Stimulated activated CD4-positive, alpha-beta T cell treated with anti-CD3 and anti-CD28 coated beads, Interleukin-2, amount 100 ng/mL, for 24 hours (primary cell): Measurements from ENCODE around the gene EPHX1.
"Not testable (repeated sequence)": the region's sequence is repeated elsewhere in the genome, so short reads cannot be mapped to it uniquely, and the experiment has no call there.

Experiments used
- DNase-seq, 2 donors: peaks; one replicate each; pipeline ENCODE4 v3.0.0-alpha.2; 2020

Gene EPHX1

DNA sequence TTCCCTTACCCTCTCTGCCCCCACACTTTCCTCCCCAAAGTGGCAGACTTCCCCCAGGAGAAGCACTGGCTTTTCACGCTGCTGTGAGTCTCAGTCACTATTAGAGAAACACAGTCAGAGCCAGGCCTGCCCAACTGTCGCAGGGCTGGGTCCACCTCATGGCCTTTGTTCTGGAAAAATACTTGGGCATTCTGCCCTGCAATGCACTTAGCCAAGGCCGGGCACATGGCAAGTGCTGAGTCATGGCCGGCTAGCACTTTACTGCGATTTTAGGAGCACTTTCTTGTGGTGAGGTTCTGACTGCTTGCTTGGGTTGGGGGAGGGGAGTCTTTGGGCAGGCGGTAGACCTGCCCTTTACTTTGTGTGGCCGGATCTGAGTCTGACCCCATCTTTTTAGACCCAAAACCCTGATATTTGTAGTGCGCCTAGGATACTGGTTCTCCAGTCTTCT lies 7.7 kb downstream of the EPHX1 start:
- DNase-seq: no peak

DNA sequence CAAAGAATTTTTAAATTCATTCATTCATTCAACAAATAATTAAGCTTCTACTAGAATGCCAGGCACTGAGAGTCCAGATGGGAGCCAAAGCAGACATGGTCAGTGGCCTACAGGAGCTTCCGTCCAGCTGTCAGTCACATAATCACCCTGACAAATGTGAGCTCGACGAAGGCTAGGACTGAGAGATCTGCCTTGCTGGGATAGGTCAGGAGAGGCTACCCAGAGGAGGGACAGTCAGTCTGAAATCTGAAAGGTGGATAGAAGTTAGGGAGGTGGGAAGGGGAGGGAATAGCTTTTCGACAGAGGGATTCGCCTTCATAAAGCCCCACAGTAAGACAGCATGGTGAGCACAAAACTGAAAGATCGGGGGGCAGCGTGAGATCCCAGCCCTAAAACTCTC lies 8.3 kb downstream of the EPHX1 start:
- DNase-seq: no peak

- no peak for DNase-seq
Observed at GRCh38 chr1:225819346-225820192, 9.6 kb downstream of the EPHX1 start.

GRCh38 chr1:225820522-225821120 lies 10.7 kb downstream of the EPHX1 start:
- DNase-seq: no peak

DNA sequence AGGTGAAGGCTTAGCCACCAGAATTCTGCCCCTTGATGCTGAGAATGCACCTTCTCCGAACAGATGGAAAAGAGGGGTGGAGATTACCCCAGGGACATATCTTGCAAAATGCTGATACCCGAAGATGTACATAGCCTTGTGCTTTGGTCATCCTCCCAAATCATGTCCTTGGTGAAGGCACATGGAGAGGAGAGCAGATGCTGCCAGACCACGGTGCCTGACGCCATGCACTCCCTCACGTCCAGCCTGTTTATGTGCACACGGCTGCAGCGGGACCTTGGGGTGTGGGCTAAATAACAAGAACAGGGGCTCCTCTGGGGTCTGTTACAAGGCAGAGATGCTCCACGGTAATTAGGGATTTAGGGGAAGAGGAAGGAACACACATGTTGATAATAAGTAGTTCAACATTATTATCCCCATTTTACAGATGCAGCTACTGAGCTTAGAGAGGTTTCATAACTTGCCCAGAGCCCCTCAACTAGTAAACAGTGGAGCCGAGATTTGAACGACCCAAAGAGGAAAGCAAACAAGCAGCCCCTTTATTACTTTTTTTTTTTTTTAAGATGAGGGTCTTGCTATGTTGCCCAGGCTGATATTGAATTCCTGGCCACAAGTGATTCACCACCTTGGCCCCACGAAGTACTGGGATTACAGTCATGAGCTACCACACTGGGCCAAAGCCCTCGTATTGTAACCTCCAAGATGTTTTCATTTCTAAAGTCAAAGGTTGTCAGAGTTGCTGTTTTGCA lies 12.9 kb downstream of the EPHX1 start:
- no peak for DNase-seq

- no peak for DNase-seq
Observed at GRCh38 chr1:225823811-225824261, 13.9 kb downstream of the EPHX1 start.

DNA sequence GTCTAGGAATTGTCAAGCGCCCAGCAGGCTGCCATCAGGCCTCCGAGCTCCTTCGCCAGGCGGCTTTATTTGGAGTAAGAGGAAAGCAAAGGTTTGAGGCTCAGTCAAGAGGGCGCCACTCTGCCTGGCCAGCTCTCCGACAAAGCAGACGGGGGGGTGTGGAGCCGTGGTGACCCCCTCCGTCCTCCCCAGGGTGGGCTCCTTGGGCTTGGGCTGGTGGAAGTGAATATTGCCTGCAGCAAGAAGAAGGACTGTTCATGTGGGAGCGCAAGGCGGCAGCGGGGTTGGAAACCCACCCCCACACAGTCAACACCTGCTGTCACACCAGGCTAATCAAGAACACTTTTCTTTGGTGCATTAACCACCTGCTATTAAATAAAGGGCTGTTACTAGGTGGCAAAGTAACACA lies 14.6 kb downstream of the EPHX1 start:
- DNase-seq: no peak

- no peak for DNase-seq
Observed at GRCh38 chr1:225825078-225825477, 15.2 kb downstream of the EPHX1 start.

DNA sequence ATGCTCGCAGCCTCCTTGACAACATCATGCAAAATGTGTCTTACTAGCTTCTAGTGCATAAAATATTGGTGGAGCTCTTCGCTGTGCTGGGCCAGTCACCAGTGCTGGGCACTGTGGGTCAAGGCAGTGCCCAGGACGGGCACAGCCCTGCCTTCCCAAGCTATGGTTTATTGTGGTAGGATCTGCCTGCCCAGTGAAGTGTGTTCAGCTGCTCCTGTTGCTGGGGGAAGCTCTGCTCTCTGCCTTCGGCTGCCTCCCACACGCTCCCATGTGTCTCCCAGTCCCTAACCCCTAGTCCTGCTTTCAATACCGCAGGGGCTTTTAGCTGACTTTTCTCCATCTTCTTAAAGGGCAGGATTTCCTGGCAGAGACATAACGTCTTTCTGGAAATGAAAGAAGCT lies 15.7 kb downstream of the EPHX1 start:
- DNase-seq: no peak

- no peak for DNase-seq
Observed at GRCh38 chr1:225827076-225827475, 17.2 kb downstream of the EPHX1 start.

DNA sequence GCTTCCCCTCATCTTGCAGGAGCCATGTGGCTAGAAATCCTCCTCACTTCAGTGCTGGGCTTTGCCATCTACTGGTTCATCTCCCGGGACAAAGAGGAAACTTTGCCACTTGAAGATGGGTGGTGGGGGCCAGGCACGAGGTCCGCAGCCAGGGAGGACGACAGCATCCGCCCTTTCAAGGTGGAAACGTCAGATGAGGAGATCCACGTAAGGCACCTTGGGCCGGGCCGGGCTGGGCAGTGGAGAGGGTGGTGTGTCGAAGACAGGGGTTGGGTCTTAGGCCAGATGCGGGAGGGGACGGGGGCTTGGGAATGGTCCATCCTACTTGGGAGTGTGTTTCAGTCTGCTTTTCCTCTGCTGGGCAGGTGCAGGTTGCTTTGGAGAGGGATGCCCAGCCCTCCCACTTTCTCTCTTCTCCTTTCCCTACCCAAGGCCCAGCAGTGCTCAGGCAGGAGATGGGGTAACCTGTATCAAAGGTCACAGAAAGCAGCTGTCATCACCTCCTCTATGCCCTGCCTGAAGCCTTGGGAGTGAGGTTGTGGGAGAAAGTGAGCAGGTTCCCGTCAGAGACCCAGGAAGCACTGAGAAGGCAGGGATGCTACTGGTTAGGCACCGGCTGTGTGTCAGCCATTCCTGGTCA lies 18.9 kb downstream of the EPHX1 start:
- DNase-seq: no peak

GRCh38 chr1:225830841-225831240 lies 20.9 kb downstream of the EPHX1 start:
- no peak for DNase-seq

DNA sequence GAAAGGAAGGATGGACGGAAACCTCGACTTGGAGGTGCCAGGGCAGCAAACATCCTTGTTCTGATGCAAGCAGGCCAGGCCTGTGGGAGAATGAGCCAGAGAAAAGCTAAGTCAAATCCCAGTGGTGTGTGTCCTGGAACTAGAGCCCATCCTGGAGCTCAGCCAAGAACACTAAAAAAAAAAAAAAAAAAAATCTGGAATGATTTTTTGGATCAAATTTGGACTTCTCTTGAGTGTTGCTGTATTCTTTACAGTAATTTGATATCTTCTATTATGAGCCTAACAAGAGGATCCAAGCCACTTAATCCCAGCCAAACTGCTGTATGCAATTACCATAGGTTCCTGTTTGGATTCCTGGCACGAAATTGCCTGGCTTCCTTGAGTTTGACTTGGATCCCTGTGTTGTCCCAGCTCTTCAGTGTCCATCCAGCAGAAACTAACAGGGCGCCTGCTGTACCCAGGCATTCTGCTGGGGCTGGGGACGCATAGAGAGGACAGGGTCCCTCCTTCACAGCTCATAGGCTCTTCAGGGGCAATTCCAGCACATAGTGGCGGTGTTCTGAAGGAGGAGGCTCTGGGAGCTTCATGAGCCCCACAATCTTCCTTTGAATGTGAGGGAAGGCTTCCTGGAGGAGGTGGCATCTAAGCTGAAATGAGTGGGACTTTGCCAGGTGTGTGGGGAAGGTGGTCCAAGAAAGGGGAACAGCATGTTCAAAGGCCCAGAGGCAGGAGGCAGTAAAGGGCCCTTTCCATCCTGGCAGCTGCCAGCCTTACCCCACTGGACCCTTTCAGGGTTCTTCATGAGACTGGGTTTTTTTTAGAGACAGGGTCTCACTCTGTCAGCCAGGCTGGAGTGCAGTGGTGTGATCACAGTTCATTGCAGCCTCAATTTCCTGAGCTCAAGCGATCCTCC lies 24.7 kb downstream of the EPHX1 start:
- DNase-seq: no peak

DNA sequence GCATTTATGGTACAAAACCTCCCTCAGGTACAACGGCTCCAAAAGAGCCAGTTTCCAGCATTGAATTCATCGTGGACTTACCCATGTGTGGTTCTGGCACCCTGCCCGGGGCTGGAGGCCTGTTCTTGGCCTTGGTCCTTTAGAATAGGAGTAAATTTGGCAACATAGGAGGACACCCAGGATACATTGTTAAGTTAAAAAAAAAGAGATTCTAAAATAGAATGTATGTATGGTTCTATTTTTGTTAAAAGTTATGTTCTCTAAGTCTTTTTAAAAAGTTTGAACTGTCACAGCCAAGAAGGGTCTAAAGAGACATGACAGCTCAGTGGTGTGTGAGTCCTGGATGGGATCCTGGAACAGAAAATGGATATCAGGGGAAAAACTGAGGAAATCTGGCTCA lies 25.9 kb downstream of the EPHX1 start:
- DNase-seq: no peak

DNA sequence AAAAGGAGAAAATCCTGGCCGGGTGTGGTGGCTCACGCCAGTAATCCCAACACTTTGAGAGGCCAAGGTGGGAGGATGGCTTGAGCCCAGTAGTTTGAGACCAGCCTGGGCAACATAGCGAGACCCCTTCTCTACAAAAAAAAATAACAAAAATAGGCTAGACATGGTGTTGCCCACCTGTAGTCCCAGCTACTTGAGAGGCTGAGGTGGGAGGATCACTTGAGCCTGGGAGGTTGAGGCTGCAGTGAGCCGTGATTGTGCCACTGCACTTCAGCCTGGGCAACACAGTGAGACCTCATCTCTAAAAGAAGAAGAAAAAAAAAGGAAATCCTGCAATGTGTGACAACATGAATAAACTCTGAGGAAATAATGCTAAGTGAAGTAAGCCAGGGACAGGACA lies 26.4 kb downstream of the EPHX1 start:
- DNase-seq: not testable (repeated sequence)

DNA sequence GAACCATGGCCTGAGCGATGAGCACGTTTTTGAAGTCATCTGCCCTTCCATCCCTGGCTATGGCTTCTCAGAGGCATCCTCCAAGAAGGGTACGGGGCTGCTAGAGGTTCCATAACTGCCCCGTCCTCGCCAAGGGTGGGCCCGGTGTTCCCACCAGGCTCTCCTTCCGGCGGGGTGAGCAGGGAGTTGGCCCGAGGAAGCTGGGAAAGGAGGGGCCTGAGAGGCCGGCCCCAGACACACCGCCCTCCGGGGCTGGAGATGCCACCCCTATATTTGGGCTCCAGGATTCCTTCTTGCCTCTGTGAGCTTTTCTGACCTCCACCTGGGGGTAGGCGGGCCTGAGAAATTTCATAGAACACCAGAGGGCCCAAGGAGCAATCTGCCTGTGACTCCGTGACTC lies 28.9 kb downstream of the EPHX1 start:
- DNase-seq: no peak

GRCh38 chr1:225840223-225840610 lies 30.3 kb downstream of the EPHX1 start:
- no peak for DNase-seq

DNA sequence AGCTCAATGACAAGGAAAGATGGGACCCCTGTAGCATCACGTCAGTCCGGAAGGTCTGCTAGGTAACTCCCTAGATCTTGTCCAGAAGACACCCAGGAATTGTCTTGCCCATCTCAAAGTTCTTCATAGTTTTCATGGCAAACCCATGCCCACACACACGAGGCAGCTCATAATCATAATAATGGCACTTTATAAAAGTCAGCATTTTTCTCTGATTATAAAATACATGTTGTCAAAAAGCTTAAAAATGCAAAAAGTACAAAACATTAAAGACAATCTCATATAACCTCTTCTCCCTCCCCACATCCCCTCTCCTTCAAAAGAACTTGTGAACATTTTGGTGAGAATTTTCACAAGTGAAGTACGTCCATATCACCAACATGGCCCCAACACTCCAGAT lies 30.8 kb downstream of the EPHX1 start:
- no peak for DNase-seq

GRCh38 chr1:225842074-225842473 lies 32.1 kb downstream of the EPHX1 start:
- DNase-seq: no peak

DNA sequence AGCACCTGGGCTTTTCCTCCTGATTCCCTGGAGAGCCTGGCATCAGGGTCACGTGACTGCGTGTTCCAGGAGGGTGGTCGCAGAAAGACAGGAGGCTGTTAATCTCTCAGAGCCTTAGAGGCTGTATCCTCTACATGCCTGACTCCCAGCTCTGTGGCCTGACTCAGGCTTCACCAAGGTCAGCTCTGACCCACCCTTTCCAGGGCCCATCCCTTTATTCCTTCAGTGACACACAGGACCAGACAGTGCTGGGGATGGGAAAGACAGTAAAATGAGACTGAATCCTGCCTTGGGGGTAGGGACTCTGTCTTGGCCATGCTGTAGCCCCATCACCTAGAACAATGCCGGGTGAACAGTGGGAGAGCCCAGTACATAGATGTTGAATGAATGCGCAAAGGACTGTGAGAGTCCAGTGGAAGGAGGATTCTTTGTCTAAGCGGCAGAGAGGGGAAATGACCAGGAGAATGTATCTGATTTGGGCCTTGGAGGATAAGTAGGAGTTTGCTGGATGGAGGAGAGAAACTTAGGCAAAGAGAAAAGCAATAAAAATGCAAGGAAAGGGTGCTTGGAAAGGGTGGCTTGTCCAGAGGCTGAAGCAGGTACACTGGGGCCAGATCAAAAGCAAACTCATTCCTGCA lies 33.0 kb downstream of the EPHX1 start:
- no peak for DNase-seq

DNA sequence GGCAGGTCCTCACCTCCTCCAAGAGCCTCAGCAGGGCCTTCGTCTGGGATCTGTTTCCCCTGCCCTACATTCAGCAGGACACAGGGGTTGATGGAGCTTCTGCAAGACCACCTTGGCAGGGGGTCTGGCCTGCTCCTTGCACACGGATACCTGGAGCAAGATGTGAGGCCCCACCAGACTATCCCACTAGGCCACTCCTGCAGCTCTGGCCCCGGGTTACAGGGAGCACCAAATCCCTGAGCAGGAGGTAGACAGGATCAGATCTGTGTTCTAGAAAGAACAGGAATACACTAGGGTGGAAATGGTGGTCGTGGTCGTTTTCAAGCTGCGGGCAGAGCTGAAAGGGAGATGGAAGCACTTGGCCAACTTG lies 33.5 kb downstream of the EPHX1 start:
- no peak for DNase-seq
